K562 (cell line): ENCODE data around the gene TENM4. TPM values are rescaled to one million over a fixed set of nuclear protein-coding genes. Genes with fewer than 3 reads are reported as not detected.

Experiments
- ATAC-seq: fragments of 200-7000 bp; cut with Tn5 transposase; 3 replicates; pipeline ENCODE4 v1.9.1; 2020; ENCODE audit warnings: moderate library complexity
- BruUV-seq: library from RNA; stranded (reverse); fragments of 400-500 nt; replicated peaks from 2 replicates; lab custom pipeline; 2021; lab: Mats Ljungman, UMichigan
- CTCF ChIA-PET: fragments of 300-600 bp; formaldehyde crosslinking; extraction: SDS; loops from one replicate; lab custom pipeline; 2021; ENCODE audit warnings: low intra/inter-chr PET ratio; lab: Yijun Ruan, JAX
- POLR2A ChIA-PET: fragments of 300-600, 350-650 bp; sonication (Branson Sonifier 250); formaldehyde crosslinking; extraction: SDS; loops from one replicate; lab custom pipeline; 2021; ENCODE audit warnings: antibody characterized with exemption, inconsistent platforms; lab: Yijun Ruan, JAX
- DNase-seq, 4 experiments: peaks; one replicate each; pipeline versions ENCODE4 v3.0.0 to v3.0.0-alpha.2; 2011 to 2018; ENCODE audit warnings: low spot score in 3 of 4, mixed read lengths in 3 of 4; ENCODE audit errors: extremely low read depth in 1 of 4
- FAIRE-seq: peaks from 2 replicates; lab custom pipeline; 2011; peaks lifted over from hg19 to GRCh38; lab: Jason Lieb, UNC
- H2AFZ ChIP-seq: 2 replicates; pipeline ENCODE4 v1.6.0; 2011; ENCODE audit warnings: low read depth, low read length, control low read depth, inconsistent platforms
- H3K27ac ChIP-seq: fragments of 200-600 bp; 3 replicates; pipeline ENCODE4 v1.8.0; 2011; ENCODE audit warnings: low read depth, mild to moderate bottlenecking, control low read depth, inconsistent platforms, low read length, moderate library complexity, mixed read lengths; ENCODE audit errors: extremely low read depth
- H3K27me3 ChIP-seq, 2 experiments: fragments of 300-600 bp in 1 of 2; 2 replicates in 1 of 2; 3 replicates in 1 of 2; pipeline versions ENCODE4 v1.6.0 to v1.8.0; 2011; ENCODE audit warnings: inconsistent platforms in 2 of 2, low read length in 2 of 2, mild to moderate bottlenecking in 1 of 2, mixed read lengths in 1 of 2, moderate library complexity in 1 of 2; ENCODE audit not compliant: control insufficient read depth in 2 of 2, insufficient read depth in 2 of 2
- H3K36me3 ChIP-seq: fragments of 300-600 bp; 3 replicates; pipeline ENCODE4 v1.8.0; 2011; ENCODE audit warnings: mild to moderate bottlenecking, low read length, inconsistent platforms; ENCODE audit not compliant: control insufficient read depth, insufficient read depth
- H3K4me1 ChIP-seq, 2 experiments: fragments of 200-600 bp in 1 of 2; replicated peaks in 1 of 2; 2 replicates in 1 of 2; 3 replicates in 1 of 2; pipeline versions ENCODE4 v1.5.1 to v1.8.0; 2011; ENCODE audit warnings: inconsistent platforms in 2 of 2, low read length in 2 of 2, mild to moderate bottlenecking in 1 of 2, mixed read lengths in 1 of 2, moderate library complexity in 1 of 2; ENCODE audit not compliant: control insufficient read depth in 2 of 2, insufficient read depth in 2 of 2
- H3K4me2 ChIP-seq: 2 replicates; pipeline ENCODE4 v1.6.1; 2011; ENCODE audit warnings: low read length, control low read depth, inconsistent platforms, mixed read lengths; ENCODE audit not compliant: insufficient read depth
- H3K4me3 ChIP-seq: fragments of 200-600 bp; sonication (generic), shearing (Covaris generic); 2 replicates; pipeline ENCODE4 v1.5.1; 2016; ENCODE audit warnings: control low read depth, inconsistent platforms
- H3K79me2 ChIP-seq: fragments of 200-600 bp; 3 replicates; pipeline ENCODE4 v1.8.0; 2011; ENCODE audit warnings: low read length, inconsistent platforms; ENCODE audit not compliant: control insufficient read depth, insufficient read depth
- H3K9ac ChIP-seq, 2 experiments: 2 replicates each; pipeline versions ENCODE4 v1.6.0 to v1.6.1; 2011; ENCODE audit warnings: low read depth in 2 of 2, low read length in 2 of 2, control low read depth in 1 of 2, inconsistent platforms in 1 of 2, mild to moderate bottlenecking in 1 of 2, mixed read lengths in 1 of 2; ENCODE audit not compliant: insufficient read depth in 1 of 2
- H3K9me1 ChIP-seq: one replicate; pipeline ENCODE4 v1.6.0; 2011; ENCODE audit warnings: inconsistent platforms, mild to moderate bottlenecking, low read length, moderate library complexity; ENCODE audit not compliant: control insufficient read depth, insufficient read depth
- H3K9me3 ChIP-seq: replicated peaks from 2 replicates; pipeline ENCODE4 v1.5.1; 2011; ENCODE audit warnings: low read depth, low read length, inconsistent platforms; ENCODE audit not compliant: control insufficient read depth, insufficient read depth
- H4K20me1 ChIP-seq: replicated peaks from 2 replicates; pipeline ENCODE4 v1.6.1; 2011; ENCODE audit warnings: low read length, inconsistent platforms, mixed read lengths; ENCODE audit not compliant: control insufficient read depth, insufficient read depth
- CTBP1 ChIP-seq: fragments of 450-650 bp; IDR thresholded peaks from 2 replicates; pipeline ENCODE4 v1.6.1; 2016; ENCODE audit warnings: borderline replicate concordance
- E2F6 ChIP-seq, 2 experiments: IDR thresholded peaks; 2 replicates each; pipeline ENCODE4 v1.6.1; 2011; ENCODE audit warnings: borderline replicate concordance in 1 of 2, control low read depth in 1 of 2, low read depth in 1 of 2, low read length in 1 of 2, mild to moderate bottlenecking in 1 of 2, mixed read lengths in 1 of 2, moderate library complexity in 1 of 2; ENCODE audit not compliant: insufficient read depth in 1 of 2, insufficient read length in 1 of 2, poor library complexity in 1 of 2, severe bottlenecking in 1 of 2; ENCODE audit errors: extremely low read depth in 1 of 2
- HNRNPH1 ChIP-seq: fragments of 200-400 bp; formaldehyde crosslinking; optimal IDR thresholded peaks from 2 replicates; pipeline ENCODE3; 2017; ENCODE audit warnings: low read depth, mild to moderate bottlenecking, low read length, moderate library complexity
- ID3 ChIP-seq, 2 experiments: fragments of 250-450 bp in 1 of 2; fragments of 450-650 bp in 1 of 2; sonication (Bioruptor Pico) in 1 of 2; IDR thresholded peaks; 2 replicates each; pipeline versions ENCODE4 v1.6.1 to v1.8.0; 2016 to 2021; ENCODE audit warnings: mild to moderate bottlenecking in 2 of 2, moderate library complexity in 2 of 2, missing compliant biosample characterization in 1 of 2, missing genetic modification characterization in 1 of 2
- LEF1 ChIP-seq: fragments of 450-650 bp; IDR thresholded peaks from 2 replicates; pipeline ENCODE4 v1.6.1; 2016; ENCODE audit warnings: mild to moderate bottlenecking
- MBD1 ChIP-seq: fragments of 250-450 bp; sonication (Bioruptor Pico); IDR thresholded peaks from 2 replicates; pipeline ENCODE4 v1.8.0; 2022; ENCODE audit warnings: inconsistent platforms
- MCM2 ChIP-seq: fragments of 450-650 bp; IDR thresholded peaks from 2 replicates; pipeline ENCODE4 v1.6.1; 2017; ENCODE audit warnings: low read depth, mild to moderate bottlenecking
- MXD1 ChIP-seq: fragments of 250-450 bp; sonication (Bioruptor Pico); IDR thresholded peaks from 2 replicates; pipeline ENCODE4 v1.8.0; 2021; ENCODE audit warnings: borderline replicate concordance, mild to moderate bottlenecking, moderate library complexity; ENCODE audit not compliant: poor library complexity, severe bottlenecking
- NR1H2 ChIP-seq: sonication (generic); formaldehyde crosslinking; IDR thresholded peaks from 2 replicates; pipeline ENCODE4 v1.4.0; 2020; ENCODE audit warnings: mild to moderate bottlenecking, missing genetic modification reagents
- NR2F6 ChIP-seq: fragments of 450-650 bp; formaldehyde crosslinking; IDR thresholded peaks from 2 replicates; pipeline ENCODE4 v1.4.0; 2020; ENCODE audit warnings: mild to moderate bottlenecking
- SAFB ChIP-seq: fragments of 200-400 bp; formaldehyde crosslinking; IDR thresholded peaks from 2 replicates; pipeline ENCODE4 v1.6.1; 2017; ENCODE audit warnings: low read depth, low read length, borderline replicate concordance
- TCF3 ChIP-seq: sonication (generic); formaldehyde crosslinking; IDR thresholded peaks from 2 replicates; pipeline ENCODE4 v1.4.0; 2020; ENCODE audit warnings: mild to moderate bottlenecking, missing genetic modification reagents
- TCFL5 ChIP-seq: fragments of 250-450 bp; sonication (Bioruptor Pico); conservative IDR thresholded peaks from 2 replicates; pipeline ENCODE4 v1.6.1; 2021; ENCODE audit warnings: mild to moderate bottlenecking, moderate library complexity, matching md5 sums
- TRIM25 ChIP-seq: fragments of 450-650 bp; IDR thresholded peaks from 2 replicates; pipeline ENCODE4 v1.7.0; 2016; ENCODE audit warnings: borderline replicate concordance
- YBX1 ChIP-seq: fragments of 450-650 bp; IDR thresholded peaks from 2 replicates; pipeline ENCODE4 v1.7.1; 2016; ENCODE audit warnings: mild to moderate bottlenecking
- ZFP1 ChIP-seq: fragments of 450-650 bp; formaldehyde crosslinking; IDR thresholded peaks from 2 replicates; pipeline ENCODE4 v1.4.0; 2020; ENCODE audit warnings: mild to moderate bottlenecking, mixed read lengths
- ZKSCAN8 ChIP-seq: fragments of 200-800 bp; sonication (Bioruptor generic); IDR thresholded peaks from 2 replicates; pipeline ENCODE4 v1.6.1; 2016; ENCODE audit warnings: missing genetic modification characterization, missing compliant biosample characterization
- WGBS: fragments of 100-300 bp; shearing (Covaris generic); methylation state at CpG from one replicate; pipeline ENCODE4 v1.1.6; 2016; ENCODE audit warnings: low coverage, mixed read lengths; ENCODE audit not compliant: insufficient coverage; ENCODE audit errors: missing lambda C conversion rate; 5-methylcytosine and 5-hydroxymethylcytosine counted together
- in situ Hi-C: fragments of 300-500 bp; cut with MboI; formaldehyde crosslinking; loops from 4 replicates; pipeline ENCODE4 v1.15.0; 2018; ENCODE audit warnings: inconsistent platforms, mixed read lengths
- intact Hi-C: fragments of 100-400 bp; cut with micrococcal nuclease; formaldehyde crosslinking; loops from 2 replicates; pipeline ENCODE4 v1.14.2; 2022
- polyA plus RNA-seq, 8 experiments: library from polyadenylated mRNA; depleted of rRNA in 4 of 8; stranded (reverse) in 5 of 8; unstranded in 3 of 8; fragments of >200 nt; fragmentation: Nextera tagmentation in 2 of 8; fragmentation: Illumina TruSeq in 1 of 8; extraction: Ambion mirVana in 2 of 8; extraction: Trizol in 1 of 8; gene quantifications; 2 replicates each; pipeline versions ENCODE4 v1.2.1 to v1.2.3, GENCODE V29; 2011 to 2014; ENCODE audit warnings: inconsistent platforms in 1 of 8, missing spikeins in 1 of 8
- total RNA-seq, 7 experiments: library from RNA; depleted of rRNA in 6 of 7; stranded (reverse); fragments of >200 nt in 6 of 7; fragmentation: Illumina TruSeq in 2 of 7; extraction: Trizol in 2 of 7; gene quantifications; 2 replicates each; pipeline versions ENCODE4 v1.2.1 to v1.2.3, GENCODE V29; 2011 to 2021; ENCODE audit warnings: low replicate concordance in 1 of 7

TENM4 gene
- total and polyA plus RNA-seq, 9 of the 15 experiments (the other 6 are each of a cell fraction or from before 2014, with no cell fraction given), result 0.16 TPM; not detected in 8

- H2AFZ ChIP-seq, result no peak overlapping the region
- ChIA-PET POLR2A (no interaction called here), CTCF (no interaction called here)
- BruUV-seq, result no TSS peak
- in situ Hi-C loops, result no loop called here
- no peaks in the 10 kb centered on the region for H4K20me1 ChIP-seq
- no peaks in the 10 kb centered on the region for H3K9me3 ChIP-seq
- ATAC-seq, result no peak
- intact Hi-C loops, result no loop called here
- DNase-seq, result no peak
- H3K9me1 ChIP-seq, result no peaks in the 10 kb centered on the region
- H3K9ac ChIP-seq, result no peak overlapping the region
- WGBS, result 1% methylated on average over 4 of the region's 4 CpGs
- peaks cover 0 to 13% of the 10 kb centered on the region in 2 experiments; a peak in 3 of 5 replicates for H3K27me3 ChIP-seq
- H3K27ac ChIP-seq, result no peak overlapping the region
- no peaks in the 10 kb centered on the region for H3K79me2 ChIP-seq
- no peak overlapping the region for H3K4me3 ChIP-seq
- no peak for FAIRE-seq
- no peaks in the 10 kb centered on the region for H3K4me1 ChIP-seq
- no peak overlapping the region for H3K4me2 ChIP-seq
- no peaks in the 10 kb centered on the region for H3K36me3 ChIP-seq
- TF ChIP-seq E2F6 (IDR thresholded peaks at IDR 0.05; ENCODE audit: borderline replicate concordance in 1 of 2, extremely low read depth in 1 of 2, insufficient read depth in 1 of 2, insufficient read length in 1 of 2, low read depth in 1 of 2, low read length in 1 of 2, poor library complexity in 1 of 2, severe bottlenecking in 1 of 2) (no peak), NR2F6 (CRISPR knock-in tag) (no peak), YBX1 (no peak), NR1H2 (CRISPR knock-in tag) (no peak), MCM2 (no peak), TRIM25 (no peak), MBD1 (CRISPR knock-in tag) (no peak), ZKSCAN8 (CRISPR knock-in tag) (no peak), ID3 (CRISPR knock-in tag; IDR thresholded peaks at IDR 0.05) (no peak), ID3 (tag; IDR thresholded peaks at IDR 0.05) (no peak), LEF1 (no peak), HNRNPH1 (no peak), TCFL5 (CRISPR knock-in tag) (no peak), CTBP1 (no peak), SAFB (no peak), TCF3 (CRISPR knock-in tag) (no peak), ZFP1 (CRISPR knock-in tag) (no peak), MXD1 (CRISPR knock-in tag) (no peak)
These were observed 530.5 kb downstream of the TENM4 start for GRCh38 chr11:78910322-78910721.
